Neural progenitor cell (in vitro differentiated cells): ENCODE measurements around the gene PACRG.

Experiments
- CTCF ChIP-seq: fragments of 200-600 bp; sonication (generic); IDR thresholded peaks from 2 replicates; pipeline ENCODE4 v1.5.1; 2017; ENCODE audit warnings: antibody characterized with exemption, mild to moderate bottlenecking
- EZH2 ChIP-seq: fragments of 200-600 bp; sonication (generic); IDR thresholded peaks from 2 replicates; pipeline ENCODE4 v1.6.1; 2017; ENCODE audit warnings: antibody characterized with exemption, mild to moderate bottlenecking, moderate library complexity
- EZH2phosphoT487 ChIP-seq: fragments of 200-600 bp; sonication (generic); IDR thresholded peaks from 2 replicates; pipeline ENCODE4 v1.6.1; 2017; ENCODE audit warnings: antibody characterized with exemption

- no peak for TF ChIP-seq CTCF
- TF ChIP-seq EZH2phosphoT487, result no peak
- no peak for TF ChIP-seq EZH2
Measured at GRCh38 chr6:163348789-163349680, 621.3 kb downstream of the PACRG start.
